H1 (cell line): ENCODE data around the gene ABCA6. TPM values are rescaled to one million over a fixed set of nuclear protein-coding genes. Genes with fewer than 3 reads are reported as not detected.

Experiments used
- CTCF ChIA-PET: fragments of 300-600 bp; sonication (Branson Sonifier 250); formaldehyde crosslinking; loops from one replicate; lab custom pipeline; 2021; ENCODE audit not compliant: partially characterized antibody; lab: Charles Lee
- POLR2A ChIA-PET: fragments of 300-600 bp; sonication (Branson Sonifier 250); formaldehyde crosslinking; loops from one replicate; lab custom pipeline; 2021; ENCODE audit warnings: inconsistent platforms; ENCODE audit not compliant: partially characterized antibody; lab: Charles Lee
- DNase-seq, 2 experiments: peaks; one replicate each; pipeline versions ENCODE4 v3.0.0 to v3.0.0-alpha.2; 2010 to 2022; ENCODE audit warnings: low spot score in 2 of 2, low read depth in 1 of 2, mixed read lengths in 1 of 2
- FAIRE-seq: peaks from 2 replicates; lab custom pipeline; 2011; peaks lifted over from hg19 to GRCh38; lab: Jason Lieb, UNC
- H2AFZ ChIP-seq: 2 replicates; pipeline ENCODE4 v1.8.1; 2012; ENCODE audit warnings: low read length, inconsistent platforms
- H2AK5ac ChIP-seq: 2 replicates; pipeline ENCODE4 v1.6.1; 2013; ENCODE audit warnings: low read depth, low read length
- H2BK120ac ChIP-seq: replicated peaks from 2 replicates; pipeline ENCODE3; 2013; ENCODE audit warnings: low read depth, low read length, inconsistent platforms
- H2BK12ac ChIP-seq: 2 replicates; pipeline ENCODE4 v1.6.1; 2013; ENCODE audit warnings: low read depth, low read length
- H2BK15ac ChIP-seq: 2 replicates; pipeline ENCODE4 v1.6.1; 2013; ENCODE audit warnings: low read length
- H2BK20ac ChIP-seq: 2 replicates; pipeline ENCODE4 v1.6.1; 2013; ENCODE audit warnings: low read length
- H2BK5ac ChIP-seq: 2 replicates; pipeline ENCODE4 v1.6.1; 2013; ENCODE audit warnings: low read depth, low read length
- H3K14ac ChIP-seq: 2 replicates; pipeline ENCODE4 v1.6.1; 2013; ENCODE audit warnings: inconsistent platforms; ENCODE audit not compliant: insufficient read length
- H3K18ac ChIP-seq: 2 replicates; pipeline ENCODE4 v1.6.1; 2013; ENCODE audit warnings: low read length; ENCODE audit errors: extremely low read depth
- H3K23ac ChIP-seq: 2 replicates; pipeline ENCODE4 v1.6.1; 2013; ENCODE audit warnings: inconsistent platforms; ENCODE audit not compliant: insufficient read length
- H3K23me2 ChIP-seq: 2 replicates; pipeline ENCODE4 v1.6.1; 2013; ENCODE audit warnings: low read depth, low read length
- H3K27ac ChIP-seq: 2 replicates; pipeline ENCODE4 v1.6.1; 2011; ENCODE audit warnings: low read depth, low read length, inconsistent platforms
- H3K27me3 ChIP-seq, 4 experiments: replicated peaks in 1 of 4; 1 replicate in 1 of 4; 2 replicates in 3 of 4; pipeline versions ENCODE4 v1.6.1 to v1.8.1; 2011 to 2013; ENCODE audit warnings: low read length in 3 of 4, mild to moderate bottlenecking in 3 of 4, inconsistent platforms in 2 of 4, mixed read lengths in 2 of 4, moderate library complexity in 1 of 4; ENCODE audit not compliant: control insufficient read depth in 3 of 4, insufficient read depth in 3 of 4; ENCODE audit errors: extremely low read depth in 1 of 4
- H3K36me3 ChIP-seq, 4 experiments: 2 replicates each; pipeline versions ENCODE4 v1.6.1 to v1.8.1; 2011 to 2013; ENCODE audit warnings: mild to moderate bottlenecking in 4 of 4, low read length in 3 of 4, moderate library complexity in 2 of 4, control low read depth in 1 of 4, inconsistent platforms in 1 of 4; ENCODE audit not compliant: insufficient read depth in 4 of 4, control insufficient read depth in 2 of 4
- H3K4ac ChIP-seq: replicated peaks from 2 replicates; pipeline ENCODE3; 2013; ENCODE audit warnings: low read length, low read depth, mixed read lengths, inconsistent platforms; ENCODE audit not compliant: insufficient read length
- H3K4me1 ChIP-seq, 4 experiments: replicated peaks in 1 of 4; 1 replicate in 1 of 4; 2 replicates in 3 of 4; pipeline versions ENCODE4 v1.6.1 to v1.8.1; 2011 to 2013; ENCODE audit warnings: low read length in 3 of 4, inconsistent platforms in 2 of 4, mixed read lengths in 1 of 4; ENCODE audit not compliant: insufficient read depth in 4 of 4, control insufficient read depth in 3 of 4
- H3K4me2 ChIP-seq, 2 experiments: 2 replicates each; pipeline versions ENCODE4 v1.6.1 to v1.8.1; 2011 to 2013; ENCODE audit warnings: low read depth in 2 of 2, low read length in 2 of 2, control low read depth in 1 of 2, inconsistent platforms in 1 of 2, mild to moderate bottlenecking in 1 of 2; ENCODE audit not compliant: insufficient read depth in 1 of 2
- H3K4me3 ChIP-seq, 4 experiments: fragments of 200-600, 300-600 bp in 1 of 4; sonication (generic), shearing (Covaris generic), sonication (Bioruptor Twin) in 1 of 4; 2 replicates each; pipeline versions ENCODE4 v1.5.1 to v1.8.1; 2011 to 2016; ENCODE audit warnings: low read length in 4 of 4, low read depth in 3 of 4, control low read depth in 2 of 4, inconsistent platforms in 2 of 4, mild to moderate bottlenecking in 2 of 4, mixed read lengths in 1 of 4, moderate library complexity in 1 of 4; ENCODE audit not compliant: insufficient read depth in 2 of 4; ENCODE audit errors: extremely low read depth in 1 of 4
- H3K56ac ChIP-seq: replicated peaks from 2 replicates; pipeline ENCODE3; 2013; ENCODE audit warnings: low read depth, mild to moderate bottlenecking, mixed read lengths, low read length, inconsistent platforms; ENCODE audit not compliant: insufficient read length
- H3K79me1 ChIP-seq: 2 replicates; pipeline ENCODE4 v1.6.1; 2013; ENCODE audit warnings: low read depth, low read length, control low read depth
- H3K79me2 ChIP-seq, 2 experiments: 2 replicates each; pipeline versions ENCODE4 v1.6.1 to v1.8.1; 2012 to 2013; ENCODE audit warnings: low read length in 2 of 2, mild to moderate bottlenecking in 2 of 2, inconsistent platforms in 1 of 2; ENCODE audit not compliant: insufficient read depth in 2 of 2, control insufficient read depth in 1 of 2
- H3K9ac ChIP-seq, 4 experiments: replicated peaks in 1 of 4; 1 replicate in 1 of 4; 2 replicates in 3 of 4; pipeline versions ENCODE4 v1.6.1 to v1.8.1; 2011 to 2013; ENCODE audit warnings: low read depth in 3 of 4, low read length in 3 of 4, control low read depth in 2 of 4, mild to moderate bottlenecking in 2 of 4, moderate library complexity in 2 of 4, inconsistent platforms in 1 of 4; ENCODE audit errors: extremely low read depth in 1 of 4
- H3K9me3 ChIP-seq, 2 experiments: 2 replicates each; pipeline versions ENCODE4 v1.6.1 to v1.8.1; 2012 to 2013; ENCODE audit warnings: mild to moderate bottlenecking in 2 of 2, moderate library complexity in 2 of 2, control low read depth in 1 of 2, inconsistent platforms in 1 of 2, low read depth in 1 of 2, low read length in 1 of 2, mixed read lengths in 1 of 2; ENCODE audit not compliant: insufficient read depth in 2 of 2
- H4K20me1 ChIP-seq, 2 experiments: replicated peaks in 1 of 2; 2 replicates each; pipeline versions ENCODE3 to v1.8.1; 2011 to 2013; ENCODE audit warnings: inconsistent platforms in 2 of 2, low read length in 2 of 2, mild to moderate bottlenecking in 1 of 2; ENCODE audit not compliant: insufficient read depth in 2 of 2, control insufficient read depth in 1 of 2
- H4K5ac ChIP-seq: 2 replicates; pipeline ENCODE4 v1.6.1; 2013; ENCODE audit warnings: low read length, low read depth, mixed read lengths, inconsistent platforms; ENCODE audit not compliant: insufficient read length
- H4K8ac ChIP-seq: 2 replicates; pipeline ENCODE4 v1.8.0; 2013; ENCODE audit warnings: mild to moderate bottlenecking, moderate library complexity, low read length, inconsistent platforms; ENCODE audit not compliant: insufficient read depth; ENCODE audit errors: extremely low read depth
- H4K91ac ChIP-seq: replicated peaks from 2 replicates; pipeline ENCODE3; 2013; ENCODE audit warnings: low read length, mixed read lengths, inconsistent platforms; ENCODE audit not compliant: insufficient read length
- BACH1 ChIP-seq: IDR thresholded peaks from 2 replicates; pipeline ENCODE4 v1.6.1; 2012; ENCODE audit warnings: low read length, improper control_type of control experiment
- CHD2 ChIP-seq: IDR thresholded peaks from 2 replicates; pipeline ENCODE4 v1.6.1; 2012; ENCODE audit warnings: low read length, improper control_type of control experiment
- EZH2 ChIP-seq: fragments of 200-600 bp; sonication (generic); IDR thresholded peaks from 2 replicates; pipeline ENCODE4 v1.7.1; 2012; ENCODE audit warnings: low read depth, mild to moderate bottlenecking, moderate library complexity, low read length, inconsistent platforms; ENCODE audit not compliant: severe bottlenecking
- GABPA ChIP-seq: IDR thresholded peaks from 2 replicates; pipeline ENCODE4 v1.6.1; 2011; ENCODE audit warnings: mild to moderate bottlenecking, low read length, moderate library complexity, borderline replicate concordance; ENCODE audit not compliant: insufficient read depth
- HDAC2 ChIP-seq, 2 experiments: fragments of 300-600 bp in 1 of 2; sonication (generic) in 1 of 2; IDR thresholded peaks; 2 replicates each; pipeline ENCODE4 v1.6.1; 2011 to 2012; ENCODE audit warnings: low read depth in 2 of 2, low read length in 2 of 2, mild to moderate bottlenecking in 2 of 2, moderate library complexity in 2 of 2, borderline replicate concordance in 1 of 2, inconsistent platforms in 1 of 2
- NRF1 ChIP-seq: IDR thresholded peaks from 2 replicates; pipeline ENCODE4 v1.6.1; 2011; ENCODE audit warnings: mild to moderate bottlenecking, low read depth, low read length, improper control_type of control experiment
- POLR2A ChIP-seq, 2 experiments: IDR thresholded peaks; 1 replicate in 1 of 2; 2 replicates in 1 of 2; pipeline ENCODE4 v1.6.1; 2011; ENCODE audit warnings: low read depth in 2 of 2, low read length in 2 of 2, mild to moderate bottlenecking in 2 of 2; ENCODE audit errors: control extremely low read depth in 1 of 2
- POLR2AphosphoS5 ChIP-seq: IDR thresholded peaks from 2 replicates; pipeline ENCODE4 v1.6.1; 2011; ENCODE audit warnings: low read depth, low read length
- RNF2 ChIP-seq: fragments of 200-900, 300-1000 bp; sonication (generic); IDR thresholded peaks from 2 replicates; pipeline ENCODE4 v1.7.1; 2016; ENCODE audit warnings: borderline replicate concordance, low read depth, mild to moderate bottlenecking, antibody characterized with exemption, low read length; ENCODE audit not compliant: poor library complexity, severe bottlenecking; ENCODE audit errors: missing control alignments
- SIN3A ChIP-seq, 2 experiments: IDR thresholded peaks in 1 of 2; conservative IDR thresholded peaks in 1 of 2; 2 replicates each; pipeline ENCODE4 v1.6.1; 2011 to 2012; ENCODE audit warnings: low read length in 2 of 2, improper control_type of control experiment in 1 of 2, low read depth in 1 of 2, mild to moderate bottlenecking in 1 of 2
- SP4 ChIP-seq: IDR thresholded peaks from 2 replicates; pipeline ENCODE4 v1.6.1; 2012; ENCODE audit warnings: low read length, inconsistent platforms
- TAF7 ChIP-seq: optimal IDR thresholded peaks from 2 replicates; pipeline ENCODE3; 2011; ENCODE audit warnings: low read depth, mild to moderate bottlenecking, inconsistent platforms, low read length, moderate library complexity, borderline replicate concordance
- WGBS, 2 experiments: shearing (Covaris generic) in 1 of 2; methylation state at CpG; one replicate each; pipeline versions ENCODE4 v1.1.6 to v1.1.7; 2013 to 2015; ENCODE audit warnings: low lambda C conversion rate in 2 of 2, mixed read lengths in 2 of 2, inconsistent platforms in 1 of 2, low coverage in 1 of 2, missing lambda C conversion rate in 1 of 2; ENCODE audit not compliant: insufficient replicate concordance in 2 of 2, insufficient coverage in 1 of 2, insufficient read length in 1 of 2; ENCODE audit errors: extremely low coverage in 1 of 2, missing lambda C conversion rate in 1 of 2; 5-methylcytosine and 5-hydroxymethylcytosine counted together
- polyA plus RNA-seq, 7 experiments: library from polyadenylated mRNA; depleted of rRNA in 3 of 7; stranded (reverse) in 5 of 7; unstranded in 2 of 7; fragments of >200 nt in 5 of 7; fragments of 200-250 nt in 2 of 7; gene quantifications; 1 replicate in 5 of 7; 2 replicates in 1 of 7; 4 replicates in 1 of 7; pipeline versions ENCODE4 v1.2.1 to v1.2.3, GENCODE V29; 2011 to 2013; ENCODE audit warnings: missing spikeins in 2 of 7, mixed read lengths in 2 of 7
- total RNA-seq: library from RNA; stranded (reverse); fragmentation: NEBNext Ultra II Directional; extraction: Animal tissue kit (Norgen Biotek cat#: 25700); gene quantifications from 2 replicates; pipeline ENCODE4 v1.2.1, GENCODE V29; 2021

ABCA6 gene
- total and polyA plus RNA-seq, 2 of the 8 experiments (the other 6 are each of a cell fraction or from before 2014, with no cell fraction given): not detected

DNA sequence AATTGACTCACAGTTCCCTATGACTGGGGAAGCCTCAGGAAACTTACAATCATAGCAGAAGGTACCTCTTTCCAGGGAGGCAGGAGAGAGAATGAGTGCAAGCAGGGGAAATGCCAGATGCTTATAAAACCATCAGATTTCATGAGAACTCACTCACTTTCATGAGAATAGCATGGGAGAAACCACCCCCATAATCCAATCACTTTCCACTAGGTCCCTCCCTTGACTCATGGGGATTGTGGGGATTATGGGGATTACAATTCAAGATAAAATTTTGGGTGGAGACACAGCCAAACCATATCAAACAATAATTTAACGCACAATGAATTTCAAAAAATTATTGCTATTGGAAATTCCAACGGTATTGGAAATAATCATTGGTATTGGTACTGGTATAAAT is 96.0 kb downstream of the ABCA6 start:
- Histone ChIP-seq H3K27me3 (no peaks in the 10 kb centered on the region), H4K5ac (no peak overlapping the region), H2BK12ac (no peak overlapping the region), H3K79me1 (no peaks in the 10 kb centered on the region), H4K8ac (no peak overlapping the region), H3K9ac (no peak overlapping the region), H2AK5ac (no peak overlapping the region), H3K4me2 (no peak overlapping the region), H3K23ac (no peak overlapping the region), H3K14ac (no peak overlapping the region), H4K20me1 (no peaks in the 10 kb centered on the region), H3K4ac (no peak overlapping the region), H3K18ac (no peak overlapping the region), H2BK5ac (no peak overlapping the region), H3K36me3 (no peaks in the 10 kb centered on the region), H3K4me3 (no peak overlapping the region), H3K4me1 (no peaks in the 10 kb centered on the region), H3K56ac (no peak overlapping the region), H3K27ac (no peak overlapping the region), H2BK120ac (no peak overlapping the region), H2BK20ac (no peak overlapping the region), H3K23me2 (no peaks in the 10 kb centered on the region), H3K79me2 (no peaks in the 10 kb centered on the region), H3K9me3 (no peaks in the 10 kb centered on the region), H2AFZ (no peak overlapping the region), H2BK15ac (no peak overlapping the region), H4K91ac (no peak overlapping the region)
- ChIA-PET CTCF (interaction anchor here (1.4 kb wide), 1 partner anchor 13 kb away, joined by 5 read pairs; no protein-coding TSS in a partner anchor), POLR2A (no interaction called here)
- no peak for FAIRE-seq
- WGBS, 2 experiments: 94% methylated on average over 2 of the region's 2 CpGs; no CpG with 5 or more reads in 1 of the 2 experiments
- no peak for DNase-seq
- TF ChIP-seq CHD2 (no peak), POLR2A (IDR thresholded peaks at IDR 0.05; ENCODE audit: control extremely low read depth in 1 of 2, low read depth in 2 of 2, low read length in 2 of 2) (no peak), HDAC2 (IDR thresholded peaks at IDR 0.05; ENCODE audit: borderline replicate concordance in 1 of 2, low read depth in 2 of 2, low read length in 2 of 2) (no peak), POLR2AphosphoS5 (no peak), SP4 (no peak), TAF7 (no peak), SIN3A (conservative IDR thresholded peaks at IDR 0.05 in 1 of 2, IDR thresholded peaks at IDR 0.05 in 1 of 2; ENCODE audit: low read depth in 1 of 2, low read length in 2 of 2) (no peak), GABPA (no peak), RNF2 (no peak), NRF1 (no peak), EZH2 (no peak), BACH1 (no peak)
